Measurements from ENCODE around the gene CHID1. TPM values are rescaled to one million over a fixed set of nuclear protein-coding genes. Genes with fewer than 3 reads are reported as not detected.

The CHID1 gene
- total RNA-seq, 2 experiments from 2014 or later: 30.6 to 71.1 TPM

GRCh38 chr11:820655-821511 is 89.7 kb downstream of the CHID1 start:
- Histone ChIP-seq H2AFZ (ENCODE audit: low read length) (no peak overlapping the region), H3K9me3 (ENCODE audit: low read length) (no peaks in the 10 kb centered on the region), H3K27ac (ENCODE audit: low read depth, low read length, poor library complexity, severe bottlenecking) (no peak overlapping the region), H3K4me1 (ENCODE audit: insufficient read depth, low read length, poor library complexity, severe bottlenecking) (peaks cover 17% of the 10 kb centered on the region), H4K20me1 (ENCODE audit: insufficient read depth, low read length) (no peaks in the 10 kb centered on the region), H3K9me2 (ENCODE audit: insufficient read depth, low read length) (no peaks in the 10 kb centered on the region), H3K4me2 (ENCODE audit: low read length) (peak overlapping the region; percentile 97), H3K79me2 (ENCODE audit: insufficient read depth, low read depth, low read length) (no peaks in the 10 kb centered on the region), H3K36me3 (ENCODE audit: insufficient read depth, low read length) (peaks cover 6% of the 10 kb centered on the region; the same call in 1 of the 2 replicates), H3K4me3 (ENCODE audit: low read depth, low read length, poor library complexity, severe bottlenecking) (peak overlapping the region; percentile 76)
- TF ChIP-seq EZH2phosphoT487 (IDR thresholded peaks at IDR 0.05; ENCODE audit: borderline replicate concordance, low read depth, low read length): no peak
- TF ChIP-seq, protein P1, sequence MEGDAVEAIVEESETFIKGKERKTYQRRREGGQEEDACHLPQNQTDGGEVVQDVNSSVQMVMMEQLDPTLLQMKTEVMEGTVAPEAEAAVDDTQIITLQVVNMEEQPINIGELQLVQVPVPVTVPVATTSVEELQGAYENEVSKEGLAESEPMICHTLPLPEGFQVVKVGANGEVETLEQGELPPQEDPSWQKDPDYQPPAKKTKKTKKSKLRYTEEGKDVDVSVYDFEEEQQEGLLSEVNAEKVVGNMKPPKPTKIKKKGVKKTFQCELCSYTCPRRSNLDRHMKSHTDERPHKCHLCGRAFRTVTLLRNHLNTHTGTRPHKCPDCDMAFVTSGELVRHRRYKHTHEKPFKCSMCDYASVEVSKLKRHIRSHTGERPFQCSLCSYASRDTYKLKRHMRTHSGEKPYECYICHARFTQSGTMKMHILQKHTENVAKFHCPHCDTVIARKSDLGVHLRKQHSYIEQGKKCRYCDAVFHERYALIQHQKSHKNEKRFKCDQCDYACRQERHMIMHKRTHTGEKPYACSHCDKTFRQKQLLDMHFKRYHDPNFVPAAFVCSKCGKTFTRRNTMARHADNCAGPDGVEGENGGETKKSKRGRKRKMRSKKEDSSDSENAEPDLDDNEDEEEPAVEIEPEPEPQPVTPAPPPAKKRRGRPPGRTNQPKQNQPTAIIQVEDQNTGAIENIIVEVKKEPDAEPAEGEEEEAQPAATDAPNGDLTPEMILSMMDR (conservative IDR thresholded peaks at IDR 0.05; ENCODE audit: low read length): no peak
- POLR2A ChIA-PET: no interaction called here
- CTCF ChIA-PET (ENCODE audit: unreplicated experiment): no interaction called here
- intact Hi-C loops (cut with micrococcal nuclease; ENCODE audit: unreplicated experiment): no loop called here
- BruUV-seq (replicated peaks): no TSS peak
- no peak for DNase-seq (ENCODE audit: low spot score)

GRCh38 chr11:819943-820649 is 90.5 kb downstream of the CHID1 start:
- TF ChIP-seq, protein P1 (conservative IDR thresholded peaks at IDR 0.05; ENCODE audit: low read length): no peak
- H2AFZ ChIP-seq (ENCODE audit: low read length): 0 out of 2 replicates have a peak overlapping the region, but pooled peaks have one; percentile 14
- H3K9me2 ChIP-seq (ENCODE audit: insufficient read depth, low read length): no peaks in the 10 kb centered on the region
- CTCF ChIA-PET (ENCODE audit: unreplicated experiment): interaction anchor here (0.6 kb wide), 1 partner anchor 96 kb away, joined by 3 read pairs; no protein-coding TSS in a partner anchor
- H3K9me3 ChIP-seq (ENCODE audit: low read length): no peaks in the 10 kb centered on the region
- intact Hi-C loops (cut with micrococcal nuclease; ENCODE audit: unreplicated experiment): no loop called here
- peaks cover 14% of the 10 kb centered on the region; the same call in 1 of the 2 replicates for H3K36me3 ChIP-seq (ENCODE audit: insufficient read depth, low read length)
- peaks cover 17% of the 10 kb centered on the region for H3K4me1 ChIP-seq (ENCODE audit: insufficient read depth, low read length, poor library complexity, severe bottlenecking)
- peak overlapping the region; percentile 34 for H3K27ac ChIP-seq (ENCODE audit: low read depth, low read length, poor library complexity, severe bottlenecking)
- DNase-seq (ENCODE audit: low spot score): peak; percentile 92
- no TSS peak for BruUV-seq (replicated peaks)
- peak overlapping the region; percentile 76 for H3K4me3 ChIP-seq (ENCODE audit: low read depth, low read length, poor library complexity, severe bottlenecking)
- POLR2A ChIA-PET: interaction anchor here (1.1 to 1.8 kb wide), 4 partner anchors 8 to 11 kb away, joined by 3 to 11 read pairs (median 4); partner anchors contain the start of genes CRACR2B and RPLP2
- no peaks in the 10 kb centered on the region for H4K20me1 ChIP-seq (ENCODE audit: insufficient read depth, low read length)
- peak overlapping the region; percentile 97 for H3K4me2 ChIP-seq (ENCODE audit: low read length)
- H3K79me2 ChIP-seq (ENCODE audit: insufficient read depth, low read depth, low read length): no peaks in the 10 kb centered on the region

Data from OCI-LY7 (cell line).